Transverse colon (tissue), 4 donors: ENCODE results near the gene WDR91. TPM values are rescaled to one million over a fixed set of nuclear protein-coding genes. Genes with fewer than 3 reads are reported as not detected.

Experiments used
- DNase-seq: peaks from one replicate; pipeline ENCODE4 v3.0.0-alpha.2; 2019
- H3K27ac ChIP-seq, 4 donors: fragments of 200-600 bp; sonication (generic); 2 replicates each; pipeline ENCODE4 v1.5.1; 2016 to 2018; ENCODE audit warnings: inconsistent platforms in 4 of 4
- H3K27me3 ChIP-seq: fragments of 200-600 bp; sonication (generic); 2 replicates; pipeline ENCODE4 v1.5.1; 2017; ENCODE audit warnings: inconsistent platforms
- H3K36me3 ChIP-seq, 4 donors: fragments of 200-600 bp; sonication (generic); 2 replicates each; pipeline ENCODE4 v1.5.1; 2017 to 2019; ENCODE audit warnings: inconsistent platforms in 4 of 4
- H3K4me1 ChIP-seq, 4 donors: fragments of 200-600 bp; sonication (generic); 2 replicates each; pipeline ENCODE4 v1.5.1; 2017 to 2020; ENCODE audit warnings: inconsistent platforms in 4 of 4
- H3K4me3 ChIP-seq, 4 donors: fragments of 200-600 bp; sonication (generic); 1 replicate in 1 of 4; 2 replicates in 3 of 4; pipeline versions ENCODE4 v1.5.1 to v1.6.1; 2017 to 2019; ENCODE audit warnings: inconsistent platforms in 4 of 4
- H3K9me3 ChIP-seq, 2 donors: fragments of 200-600 bp; sonication (generic); 2 replicates each; pipeline ENCODE4 v1.5.1; 2017 to 2019; ENCODE audit warnings: inconsistent platforms in 2 of 2
- CTCF ChIP-seq, 5 experiments: fragments of 200-600 bp in 3 of 5; fragments of 450-650 bp in 2 of 5; sonication (generic) in 3 of 5; IDR thresholded peaks; 1 replicate in 2 of 5; 2 replicates in 3 of 5; pipeline ENCODE4 v1.5.1; 2016 to 2017; ENCODE audit warnings: antibody characterized with exemption in 5 of 5, inconsistent platforms in 3 of 5, mild to moderate bottlenecking in 2 of 5, moderate library complexity in 1 of 5
- EP300 ChIP-seq: sonication (generic); formaldehyde crosslinking; IDR thresholded peaks from one replicate; pipeline ENCODE4 v1.6.1; 2017; ENCODE audit warnings: antibody characterized with exemption, low read depth
- POLR2A ChIP-seq: fragments of 450-650 bp; IDR thresholded peaks from one replicate; pipeline ENCODE4 v1.6.1; 2016; ENCODE audit warnings: antibody characterized with exemption, mild to moderate bottlenecking, moderate library complexity
- POLR2AphosphoS5 ChIP-seq, 3 donors: sonication (generic); formaldehyde crosslinking; IDR thresholded peaks; one replicate each; pipeline ENCODE4 v1.6.1; 2016; ENCODE audit warnings: antibody characterized with exemption in 3 of 3
- WGBS, 2 donors: methylation state at CpG; one replicate each; pipeline ENCODE4 v1.1.5; 2018; ENCODE audit warnings: low coverage in 1 of 2; 5-methylcytosine and 5-hydroxymethylcytosine counted together
- in situ Hi-C, 4 donors: fragments of 200-750 bp; cut with MboI; loops; one replicate each; pipeline versions ENCODE4 v1.15.0 to v1.15.1; 2017; ENCODE audit warnings: low sequenced_read_pairs in 3 of 4, low pct_ligation_motif_present in 1 of 4, low pct_unique_long_range_greater_than_20kb in 1 of 4
- intact Hi-C: fragments of 100-400 bp; cut with DNase I; formaldehyde crosslinking; loops from one replicate; pipeline ENCODE4 v1.15.1; 2023; ENCODE audit warnings: low total_unique reads
- total RNA-seq, 4 donors: library from RNA; depleted of rRNA; stranded (reverse); fragments of >200 nt; gene quantifications; one replicate each; pipeline ENCODE4 v1.1.0, GENCODE V29; 2016

WDR91 gene
- total RNA-seq, 4 donors from 2014 or later = 6.7 to 19.9 (median 12.6) TPM

DNA sequence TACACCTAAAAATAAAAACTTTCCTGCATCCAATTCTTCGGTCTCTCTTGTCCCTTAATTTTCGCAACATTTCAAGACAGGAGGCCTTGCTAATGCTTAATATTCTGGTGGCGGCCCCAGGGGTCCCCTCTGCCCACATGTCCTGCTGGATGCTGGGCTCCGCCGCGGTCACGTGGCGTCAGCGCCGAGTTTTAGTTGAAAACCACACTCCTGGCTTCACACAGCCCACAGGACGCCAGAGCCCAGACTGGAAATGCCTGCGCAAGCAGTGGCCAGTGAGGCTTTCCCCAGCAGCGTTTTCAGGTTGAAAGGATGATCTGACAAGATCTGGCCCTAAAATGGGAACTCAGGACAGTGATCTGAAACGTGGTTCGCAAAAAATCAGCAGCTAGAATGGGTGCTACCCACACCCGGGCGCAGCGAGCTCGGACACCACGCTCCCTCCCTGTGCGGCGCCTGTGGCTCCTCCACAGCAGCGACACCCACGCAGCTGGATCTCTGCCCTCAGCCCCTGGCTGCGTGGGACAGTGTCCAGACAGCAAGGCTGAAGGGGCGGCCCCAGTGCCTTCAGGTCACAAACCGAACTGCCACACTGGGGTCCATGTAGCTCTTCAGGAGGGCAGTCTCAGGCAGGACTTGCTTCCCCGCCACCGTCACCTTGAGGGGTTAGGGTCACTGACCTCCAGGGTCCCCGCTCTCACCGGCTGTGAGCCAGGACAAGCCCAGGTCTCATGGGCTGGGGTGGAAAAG is 29.2 kb downstream of the WDR91 start:
- WGBS, 2 donors = 86 to 99% methylated on average over 2 to 31 of the region's 31 CpGs
- H3K36me3 ChIP-seq = peaks cover 0 to 13% (median 1%) of the 10 kb centered on the region in 4 donors
- in situ Hi-C loops = loop anchor here in 1 of 4 donors (25.0 kb wide), 1 partner anchor 520 kb away; no protein-coding TSS in a partner anchor

GRCh38 chr7:135181261-135181928 is 29.9 kb downstream of the WDR91 start:
- Histone ChIP-seq H3K4me1 (no peaks in the 10 kb centered on the region), H3K4me3 (no peak overlapping the region), H3K27me3 (no peaks in the 10 kb centered on the region), H3K36me3 (peaks cover 0 to 13% (median 0%) of the 10 kb centered on the region in 4 donors), H3K9me3 (peaks cover 21 to 30% of the 10 kb centered on the region in 2 donors), H3K27ac (no peak overlapping the region)
- TF ChIP-seq POLR2A = no peak
- no peak for TF ChIP-seq EP300
- TF ChIP-seq CTCF (IDR thresholded peaks at IDR 0.05) = no peak
- no peak for TF ChIP-seq POLR2AphosphoS5 (IDR thresholded peaks at IDR 0.05)
- no peak for DNase-seq
- in situ Hi-C loops = loop anchor here in 1 of 4 donors (25.0 kb wide), 1 partner anchor 519 kb away; no protein-coding TSS in a partner anchor
- 75 to 89% methylated on average over 3 of the region's 3 CpGs for WGBS, 2 donors
- intact Hi-C loops = no loop called here

More for the DNA sequence above, 29.2 kb downstream of the WDR91 start:
- Histone ChIP-seq H3K27ac (no peak overlapping the region), H3K4me1 (no peaks in the 10 kb centered on the region), H3K4me3 (no peak overlapping the region), H3K27me3 (no peaks in the 10 kb centered on the region), H3K9me3 (peaks cover 21 to 30% of the 10 kb centered on the region in 2 donors)
- TF ChIP-seq POLR2AphosphoS5 (IDR thresholded peaks at IDR 0.05) = no peak
- no peak for TF ChIP-seq EP300
- no peak for TF ChIP-seq POLR2A
- no peak for TF ChIP-seq CTCF (IDR thresholded peaks at IDR 0.05)
- intact Hi-C loops = no loop called here
- DNase-seq = no peak

- DNase-seq = no peak
- Histone ChIP-seq H3K9me3 (peaks cover 21 to 30% of the 10 kb centered on the region in 2 donors), H3K27me3 (no peaks in the 10 kb centered on the region), H3K36me3 (peaks cover 0 to 6% (median 0%) of the 10 kb centered on the region in 4 donors), H3K4me1 (no peaks in the 10 kb centered on the region), H3K27ac (no peak overlapping the region), H3K4me3 (no peak overlapping the region)
- in situ Hi-C loops (loop anchor here in 1 of 4 donors (25.0 kb wide), 1 partner anchor 518 kb away; no protein-coding TSS in a partner anchor), intact Hi-C loops (no loop called here)
- TF ChIP-seq CTCF (IDR thresholded peaks at IDR 0.05) (no peak), POLR2AphosphoS5 (IDR thresholded peaks at IDR 0.05) (no peak)
- 80 to 91% methylated on average over 1 to 5 of the region's 5 CpGs for WGBS, 2 donors
These were observed 31.2 kb downstream of the WDR91 start for GRCh38 chr7:135180122-135180521.

- no peaks in the 10 kb centered on the region for H3K4me1 ChIP-seq
- intact Hi-C loops (no loop called here), in situ Hi-C loops (loop anchor here in 1 of 4 donors (25.0 kb wide), 1 partner anchor 517 kb away; no protein-coding TSS in a partner anchor)
- no peak for DNase-seq
- peaks cover 0 to 6% (median 0%) of the 10 kb centered on the region in 4 donors for H3K36me3 ChIP-seq
- WGBS, 2 donors = 88 to 100% methylated on average over 1 to 8 of the region's 8 CpGs
- TF ChIP-seq EP300 = no peak
- TF ChIP-seq POLR2A = no peak
- TF ChIP-seq POLR2AphosphoS5 (IDR thresholded peaks at IDR 0.05) = no peak
- TF ChIP-seq CTCF (IDR thresholded peaks at IDR 0.05) = no peak
- peaks cover 21 to 30% of the 10 kb centered on the region in 2 donors for H3K9me3 ChIP-seq
- H3K27ac ChIP-seq = no peak overlapping the region
- no peak overlapping the region for H3K4me3 ChIP-seq
- no peaks in the 10 kb centered on the region for H3K27me3 ChIP-seq
These were observed 31.9 kb downstream of the WDR91 start for GRCh38 chr7:135179321-135179925.
